CD14-positive monocyte (primary cell): ENCODE results near the gene GPC6. TPM values are rescaled to one million over a fixed set of nuclear protein-coding genes. Genes with fewer than 3 reads are reported as not detected.

Experiments
- DNase-seq, 3 donors: peaks; one replicate each; pipeline ENCODE4 v3.0.0-alpha.2; 2011 to 2022
- H2AFZ ChIP-seq: 2 replicates; pipeline ENCODE4 v1.6.0; 2012; ENCODE audit warnings: mild to moderate bottlenecking, low read depth, low read length, inconsistent platforms; ENCODE audit not compliant: insufficient read depth, poor library complexity, severe bottlenecking
- H3K27ac ChIP-seq, 2 donors: 1 replicate in 1 of 2; 2 replicates in 1 of 2; pipeline ENCODE4 v1.5.1; 2012 to 2013; ENCODE audit warnings: low read length in 2 of 2, control low read depth in 1 of 2, inconsistent platforms in 1 of 2, low read depth in 1 of 2, mild to moderate bottlenecking in 1 of 2
- H3K27me3 ChIP-seq, 2 donors: one replicate each; pipeline versions ENCODE4 v1.6.0 to v1.6.1; 2011 to 2013; ENCODE audit warnings: low read length in 2 of 2; ENCODE audit not compliant: control insufficient read depth in 2 of 2, insufficient read depth in 2 of 2
- H3K36me3 ChIP-seq, 2 donors: replicated peaks in 1 of 2; 1 replicate in 1 of 2; 2 replicates in 1 of 2; pipeline versions ENCODE4 v1.5.1 to v1.6.1; 2012 to 2013; ENCODE audit warnings: low read length in 2 of 2, control low read depth in 1 of 2, inconsistent platforms in 1 of 2, mild to moderate bottlenecking in 1 of 2; ENCODE audit not compliant: insufficient read depth in 2 of 2, control insufficient read depth in 1 of 2
- H3K4me1 ChIP-seq, 2 donors: 1 replicate in 1 of 2; 2 replicates in 1 of 2; pipeline versions ENCODE4 v1.5.1 to v1.6.1; 2012 to 2013; ENCODE audit warnings: low read length in 2 of 2, control low read depth in 1 of 2, inconsistent platforms in 1 of 2, mild to moderate bottlenecking in 1 of 2, moderate library complexity in 1 of 2; ENCODE audit not compliant: insufficient read depth in 2 of 2, control insufficient read depth in 1 of 2
- H3K4me2 ChIP-seq: replicated peaks from 2 replicates; pipeline ENCODE3; 2012; ENCODE audit warnings: low read length, moderate library complexity, mild to moderate bottlenecking; ENCODE audit not compliant: poor library complexity, severe bottlenecking; ENCODE audit errors: extremely low read depth
- H3K4me3 ChIP-seq, 3 experiments: fragments of 200-600 bp in 1 of 3; sonication (generic) in 1 of 3; replicated peaks in 1 of 3; 1 replicate in 2 of 3; 2 replicates in 1 of 3; pipeline ENCODE4 v1.5.1; 2011 to 2013; ENCODE audit warnings: low read length in 3 of 3, mild to moderate bottlenecking in 3 of 3, control low read depth in 2 of 3, low read depth in 2 of 3, inconsistent platforms in 1 of 3, moderate library complexity in 1 of 3
- H3K79me2 ChIP-seq: 2 replicates; pipeline ENCODE4 v1.6.0; 2012; ENCODE audit warnings: mild to moderate bottlenecking, control low read depth, inconsistent platforms, low read length, moderate library complexity; ENCODE audit not compliant: insufficient read depth
- H3K9ac ChIP-seq: 2 replicates; pipeline ENCODE4 v1.6.0; 2017; ENCODE audit warnings: low read length, mild to moderate bottlenecking; ENCODE audit not compliant: insufficient read depth, poor library complexity, severe bottlenecking
- H3K9me3 ChIP-seq, 2 donors: replicated peaks in 1 of 2; 1 replicate in 1 of 2; 2 replicates in 1 of 2; pipeline versions ENCODE4 v1.5.1 to v1.6.1; 2012 to 2013; ENCODE audit warnings: low read length in 2 of 2, control low read depth in 1 of 2; ENCODE audit not compliant: control insufficient read depth in 1 of 2, insufficient read depth in 1 of 2
- H4K20me1 ChIP-seq: 2 replicates; pipeline ENCODE4 v1.6.0; 2012; ENCODE audit warnings: mild to moderate bottlenecking, low read length, control low read depth, moderate library complexity; ENCODE audit not compliant: insufficient read depth
- H3K27ac Mint-ChIP-seq, 7 donors: one replicate each; pipeline ENCODE4 v1.8.0; 2020; ENCODE audit warnings: mild to moderate bottlenecking in 7 of 7, mixed read lengths in 7 of 7, moderate library complexity in 6 of 7, inconsistent platforms in 2 of 7
- H3K27me3 Mint-ChIP-seq, 3 donors: one replicate each; pipeline ENCODE4 v1.8.0; 2021 to 2022; ENCODE audit warnings: low read depth in 3 of 3, mild to moderate bottlenecking in 3 of 3, mixed read lengths in 3 of 3, moderate library complexity in 3 of 3, inconsistent platforms in 1 of 3
- H3K36me3 Mint-ChIP-seq, 2 donors: one replicate each; pipeline ENCODE4 v1.8.0; 2020; ENCODE audit warnings: mixed read lengths in 2 of 2, inconsistent platforms in 1 of 2, mild to moderate bottlenecking in 1 of 2
- H3K4me1 Mint-ChIP-seq: one replicate; pipeline ENCODE4 v1.8.0; 2020; ENCODE audit warnings: mild to moderate bottlenecking, mixed read lengths
- H3K4me3 Mint-ChIP-seq, 2 donors: one replicate each; pipeline ENCODE4 v1.8.0; 2020; ENCODE audit warnings: mild to moderate bottlenecking in 2 of 2, mixed read lengths in 2 of 2, moderate library complexity in 1 of 2
- H3K9me3 Mint-ChIP-seq, 7 donors: one replicate each; pipeline ENCODE4 v1.8.0; 2020 to 2022; ENCODE audit warnings: mixed read lengths in 7 of 7, mild to moderate bottlenecking in 6 of 7, moderate library complexity in 6 of 7, inconsistent platforms in 2 of 7
- WGBS: methylation state at CpG from one replicate; pipeline ENCODE4 v1.1.5; 2013; ENCODE audit warnings: missing lambda C conversion rate; ENCODE audit not compliant: insufficient coverage; 5-methylcytosine and 5-hydroxymethylcytosine counted together
- intact Hi-C, 2 donors: fragments of 100-400 bp; cut with micrococcal nuclease; formaldehyde crosslinking; loops; one replicate each; pipeline versions ENCODE4 v1.15.0 to v1.15.1; 2023
- polyA plus RNA-seq, 3 donors: library from polyadenylated mRNA; depleted of rRNA in 1 of 3; unstranded in 2 of 3; stranded (reverse) in 1 of 3; fragments of 300-500 nt in 2 of 3; fragments of >200 nt in 1 of 3; fragmentation: Illumina TruSeq in 2 of 3; gene quantifications; 1 replicate in 2 of 3; 2 replicates in 1 of 3; pipeline ENCODE4 v1.2.3, GENCODE V29; 2012 to 2021
- TF ChIP-seq, protein P1 (sequence below): fragments of 200-600 bp; IDR thresholded peaks from one replicate; pipeline ENCODE4 v1.8.0; 2022; ENCODE audit warnings: antibody characterized with exemption, mild to moderate bottlenecking

GPC6 gene
- polyA plus RNA-seq, 3 donors = not detected

DNA sequence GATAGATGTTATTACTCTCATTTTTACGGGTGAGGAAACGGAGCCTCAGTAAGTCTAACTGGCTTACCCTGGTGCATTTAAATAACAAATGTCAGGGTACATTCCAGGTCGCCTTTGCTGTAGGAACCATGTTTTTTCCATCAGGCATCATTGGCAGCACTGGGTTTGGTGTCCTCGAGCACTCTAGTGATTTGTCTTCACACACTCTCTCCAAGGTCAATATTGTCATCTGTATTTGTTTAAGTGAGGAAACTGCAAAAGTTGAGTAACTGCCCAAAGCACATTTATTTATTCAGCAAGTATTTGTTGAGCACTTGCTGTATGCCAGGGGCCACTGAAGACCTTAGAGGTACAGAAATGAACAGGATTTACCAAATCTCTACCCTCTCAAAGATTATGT, 1174.3 kb downstream of the GPC6 start:
- TF ChIP-seq, protein P1, sequence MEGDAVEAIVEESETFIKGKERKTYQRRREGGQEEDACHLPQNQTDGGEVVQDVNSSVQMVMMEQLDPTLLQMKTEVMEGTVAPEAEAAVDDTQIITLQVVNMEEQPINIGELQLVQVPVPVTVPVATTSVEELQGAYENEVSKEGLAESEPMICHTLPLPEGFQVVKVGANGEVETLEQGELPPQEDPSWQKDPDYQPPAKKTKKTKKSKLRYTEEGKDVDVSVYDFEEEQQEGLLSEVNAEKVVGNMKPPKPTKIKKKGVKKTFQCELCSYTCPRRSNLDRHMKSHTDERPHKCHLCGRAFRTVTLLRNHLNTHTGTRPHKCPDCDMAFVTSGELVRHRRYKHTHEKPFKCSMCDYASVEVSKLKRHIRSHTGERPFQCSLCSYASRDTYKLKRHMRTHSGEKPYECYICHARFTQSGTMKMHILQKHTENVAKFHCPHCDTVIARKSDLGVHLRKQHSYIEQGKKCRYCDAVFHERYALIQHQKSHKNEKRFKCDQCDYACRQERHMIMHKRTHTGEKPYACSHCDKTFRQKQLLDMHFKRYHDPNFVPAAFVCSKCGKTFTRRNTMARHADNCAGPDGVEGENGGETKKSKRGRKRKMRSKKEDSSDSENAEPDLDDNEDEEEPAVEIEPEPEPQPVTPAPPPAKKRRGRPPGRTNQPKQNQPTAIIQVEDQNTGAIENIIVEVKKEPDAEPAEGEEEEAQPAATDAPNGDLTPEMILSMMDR = no peak
- Histone ChIP-seq H3K27me3 (no peaks in the 10 kb centered on the region), H3K79me2 (no peaks in the 10 kb centered on the region), H3K4me1 (no peaks in the 10 kb centered on the region), H3K36me3 (no peaks in the 10 kb centered on the region), H3K4me2 (no peak overlapping the region), H3K9ac (no peak overlapping the region), H3K9me3 (no peaks in the 10 kb centered on the region), H4K20me1 (no peaks in the 10 kb centered on the region), H2AFZ (no peak overlapping the region), H3K4me3 (no peak overlapping the region), H3K27ac (no peak overlapping the region)
- WGBS = 100% methylated on average over 2 of the region's 4 CpGs
- Mint-ChIP-seq H3K27me3 (peaks cover 0 to 2% (median 0%) of the 10 kb centered on the region in 3 donors), H3K9me3 (peaks cover 0 to 14% (median 2%) of the 10 kb centered on the region in 7 donors), H3K36me3 (no peaks in the 10 kb centered on the region), H3K4me3 (no peak overlapping the region), H3K27ac (no peak overlapping the region), H3K4me1 (no peaks in the 10 kb centered on the region)
- intact Hi-C loops = no loop called here
- no peak for DNase-seq

DNA sequence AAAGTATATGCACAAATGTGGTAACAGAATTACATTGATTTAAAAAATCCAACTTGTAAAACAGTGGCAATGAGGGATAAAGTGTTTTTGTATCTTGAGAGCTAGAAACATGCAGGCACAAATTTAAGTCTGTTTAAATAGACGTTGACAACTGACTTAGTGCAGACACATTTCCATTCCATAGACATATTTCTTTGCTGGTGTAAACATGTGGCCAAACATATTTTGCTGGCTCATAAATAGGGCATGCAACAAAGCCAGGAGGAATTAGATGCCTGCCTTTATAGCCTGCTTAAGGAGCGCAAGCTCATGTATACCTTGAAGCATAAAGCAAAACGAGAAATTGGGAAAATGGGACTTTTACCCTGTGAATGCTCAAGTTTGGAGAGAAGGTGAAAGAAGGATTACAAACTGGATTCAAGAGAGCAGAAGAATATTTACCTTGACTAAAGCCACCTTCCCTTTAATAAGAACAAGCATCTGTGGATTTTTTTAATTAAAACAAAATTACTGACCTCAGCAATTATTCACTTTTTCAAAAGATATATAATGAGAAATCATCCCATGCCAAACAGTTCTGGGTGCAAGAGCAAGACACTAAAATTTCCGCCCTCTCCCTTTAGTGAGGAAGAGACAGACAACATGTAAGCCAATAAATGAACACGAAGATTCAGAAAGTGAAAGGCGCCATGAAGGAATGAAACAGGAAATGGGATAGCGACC, 1181.9 kb downstream of the GPC6 start:
- WGBS = 94% methylated on average over 2 of the region's 7 CpGs
- no peak overlapping the region for H3K4me2 ChIP-seq

More for the DNA sequence above, 1181.9 kb downstream of the GPC6 start:
- Mint-ChIP-seq H3K36me3 (no peaks in the 10 kb centered on the region), H3K9me3 (peaks cover 0 to 6% (median 3%) of the 10 kb centered on the region in 7 donors), H3K4me1 (no peaks in the 10 kb centered on the region), H3K27ac (no peak overlapping the region), H3K4me3 (no peak overlapping the region), H3K27me3 (peaks cover 0 to 13% (median 4%) of the 10 kb centered on the region in 3 donors)
- Histone ChIP-seq H3K27me3 (peaks cover 0 to 3% of the 10 kb centered on the region in 2 donors), H3K9ac (no peak overlapping the region), H3K36me3 (no peaks in the 10 kb centered on the region), H3K27ac (no peak overlapping the region), H4K20me1 (no peaks in the 10 kb centered on the region), H3K4me1 (no peaks in the 10 kb centered on the region), H3K79me2 (no peaks in the 10 kb centered on the region), H2AFZ (no peak overlapping the region), H3K9me3 (no peaks in the 10 kb centered on the region), H3K4me3 (no peak overlapping the region)
- no peak for DNase-seq
- intact Hi-C loops = no loop called here
- TF ChIP-seq, protein P1 = no peak
